Lower leg skin (tissue), 3 donors: ENCODE data around the gene RIPPLY2.

Experiments
- POLR2A ChIP-seq, 2 donors: fragments of 450-650 bp; IDR thresholded peaks; one replicate each; pipeline ENCODE4 v1.6.1; 2016 to 2017; ENCODE audit warnings: antibody characterized with exemption in 2 of 2, mild to moderate bottlenecking in 1 of 2, moderate library complexity in 1 of 2
- TF ChIP-seq, protein P1 (sequence below), 3 donors: fragments of 450-650 bp; IDR thresholded peaks; one replicate each; pipeline ENCODE4 v1.5.1; 2016; ENCODE audit warnings: antibody characterized with exemption in 3 of 3, mild to moderate bottlenecking in 3 of 3, moderate library complexity in 2 of 3

DNA sequence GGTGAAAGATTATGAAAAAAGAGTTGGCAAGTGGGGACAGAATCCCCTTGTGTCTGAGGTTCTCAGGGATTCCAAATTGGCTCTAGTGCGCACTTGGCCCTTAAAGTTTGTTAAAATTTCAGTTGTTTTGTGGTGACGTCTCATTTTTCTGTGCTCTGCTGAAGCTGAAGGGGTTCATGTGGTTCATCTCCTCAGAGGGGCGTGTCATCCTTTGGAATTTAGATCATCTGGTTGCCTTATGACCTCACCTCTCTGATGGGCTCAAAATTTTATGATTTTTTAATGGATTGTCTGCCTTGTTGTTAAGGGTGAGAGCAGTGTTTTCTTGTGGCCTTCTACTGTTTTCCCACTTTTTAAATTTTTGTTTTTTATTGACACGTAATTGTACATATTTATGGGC is 26.6 kb downstream of the RIPPLY2 start:
- TF ChIP-seq, protein P1, sequence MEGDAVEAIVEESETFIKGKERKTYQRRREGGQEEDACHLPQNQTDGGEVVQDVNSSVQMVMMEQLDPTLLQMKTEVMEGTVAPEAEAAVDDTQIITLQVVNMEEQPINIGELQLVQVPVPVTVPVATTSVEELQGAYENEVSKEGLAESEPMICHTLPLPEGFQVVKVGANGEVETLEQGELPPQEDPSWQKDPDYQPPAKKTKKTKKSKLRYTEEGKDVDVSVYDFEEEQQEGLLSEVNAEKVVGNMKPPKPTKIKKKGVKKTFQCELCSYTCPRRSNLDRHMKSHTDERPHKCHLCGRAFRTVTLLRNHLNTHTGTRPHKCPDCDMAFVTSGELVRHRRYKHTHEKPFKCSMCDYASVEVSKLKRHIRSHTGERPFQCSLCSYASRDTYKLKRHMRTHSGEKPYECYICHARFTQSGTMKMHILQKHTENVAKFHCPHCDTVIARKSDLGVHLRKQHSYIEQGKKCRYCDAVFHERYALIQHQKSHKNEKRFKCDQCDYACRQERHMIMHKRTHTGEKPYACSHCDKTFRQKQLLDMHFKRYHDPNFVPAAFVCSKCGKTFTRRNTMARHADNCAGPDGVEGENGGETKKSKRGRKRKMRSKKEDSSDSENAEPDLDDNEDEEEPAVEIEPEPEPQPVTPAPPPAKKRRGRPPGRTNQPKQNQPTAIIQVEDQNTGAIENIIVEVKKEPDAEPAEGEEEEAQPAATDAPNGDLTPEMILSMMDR (IDR thresholded peaks at IDR 0.05), result no peak
- TF ChIP-seq POLR2A (IDR thresholded peaks at IDR 0.05), result no peak
